Epithelial cell of proximal tubule (primary cell): ENCODE data around the gene STK35. TPM values are rescaled to one million over a fixed set of nuclear protein-coding genes. Genes with fewer than 3 reads are reported as not detected.

Experiments used
- DNase-seq: peaks from one replicate; pipeline ENCODE4 v3.0.0-alpha.2; 2011; ENCODE audit warnings: low read depth
- H3K4me3 ChIP-seq: 2 replicates; pipeline ENCODE4 v1.5.1; 2011; ENCODE audit warnings: low read depth, mild to moderate bottlenecking, low read length
- CTCF ChIP-seq: conservative IDR thresholded peaks from 2 replicates; pipeline ENCODE4 v1.5.1; 2012; ENCODE audit warnings: low read depth, mild to moderate bottlenecking, low read length
- total RNA-seq: library from RNA; depleted of rRNA; stranded (reverse); fragments of >200 nt; gene quantifications from 2 replicates; pipeline ENCODE4 v1.2.3, GENCODE V29; 2015

STK35 gene
- total RNA-seq, 1 donor from 2014 or later = 23.8 TPM

DNA sequence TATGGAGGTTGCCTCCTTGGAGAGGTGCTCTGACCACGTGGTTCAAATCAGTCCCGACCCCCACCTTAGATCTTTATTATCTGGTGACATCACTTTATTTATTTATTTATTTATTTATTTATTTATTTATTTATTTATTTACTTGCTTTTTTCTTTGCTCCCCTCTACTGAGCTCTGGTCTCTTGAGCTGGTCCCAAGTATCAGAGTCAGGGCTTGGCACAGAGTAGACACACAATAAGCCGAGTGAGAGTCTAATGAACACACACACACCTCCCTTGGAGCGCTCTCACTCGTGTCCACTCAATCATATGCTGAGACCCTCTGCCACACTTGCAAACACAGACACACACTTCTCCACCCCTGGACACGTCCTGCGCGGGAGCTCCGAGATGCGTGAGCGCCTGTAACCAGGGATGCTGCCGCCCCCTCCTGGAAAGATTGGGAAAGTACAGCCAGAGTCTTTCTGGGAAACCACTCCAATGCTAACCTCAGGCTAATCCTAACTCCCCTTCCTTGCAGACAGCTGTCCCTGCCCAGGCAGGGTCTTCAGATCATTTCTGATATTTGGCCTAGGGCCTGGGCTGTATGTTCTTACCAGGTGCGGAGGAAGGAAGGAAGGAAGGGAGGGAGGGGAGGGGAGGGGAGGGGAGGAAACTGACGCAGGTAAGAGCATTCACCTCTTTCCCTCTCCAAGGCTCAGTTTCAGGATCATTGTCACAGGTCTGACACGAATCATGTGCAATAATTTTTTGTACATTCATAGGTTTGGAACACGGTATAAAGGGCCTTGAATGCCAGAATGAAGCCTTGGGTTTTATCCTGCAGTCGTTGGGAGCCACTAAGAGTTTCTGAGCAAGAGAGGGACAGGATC is 70.9 kb downstream of the STK35 start:
- peak; percentile 94 for TF ChIP-seq CTCF
- DNase-seq = no peak
- H3K4me3 ChIP-seq = no peak overlapping the region

DNA sequence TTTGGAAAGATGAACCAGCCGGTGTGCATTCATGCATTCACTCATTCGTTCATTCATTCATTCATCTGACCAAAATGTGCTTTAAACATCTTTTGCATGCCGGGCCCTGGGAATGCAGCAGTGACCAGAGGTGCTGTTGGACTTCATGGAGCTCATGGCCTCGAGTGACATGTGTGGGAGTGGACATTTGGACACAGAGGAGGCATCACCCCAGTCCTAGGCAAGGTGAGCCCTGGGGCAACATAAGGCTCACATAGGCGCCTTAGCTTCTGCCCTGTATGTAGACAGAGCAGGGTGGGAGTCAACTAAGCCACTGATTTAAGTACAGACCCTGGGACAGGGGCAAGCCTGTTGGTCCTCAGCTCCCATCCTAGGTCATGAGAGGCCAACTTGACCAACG is 71.6 kb downstream of the STK35 start:
- no peak for TF ChIP-seq CTCF
- no peak for DNase-seq
- no peak overlapping the region for H3K4me3 ChIP-seq

DNA sequence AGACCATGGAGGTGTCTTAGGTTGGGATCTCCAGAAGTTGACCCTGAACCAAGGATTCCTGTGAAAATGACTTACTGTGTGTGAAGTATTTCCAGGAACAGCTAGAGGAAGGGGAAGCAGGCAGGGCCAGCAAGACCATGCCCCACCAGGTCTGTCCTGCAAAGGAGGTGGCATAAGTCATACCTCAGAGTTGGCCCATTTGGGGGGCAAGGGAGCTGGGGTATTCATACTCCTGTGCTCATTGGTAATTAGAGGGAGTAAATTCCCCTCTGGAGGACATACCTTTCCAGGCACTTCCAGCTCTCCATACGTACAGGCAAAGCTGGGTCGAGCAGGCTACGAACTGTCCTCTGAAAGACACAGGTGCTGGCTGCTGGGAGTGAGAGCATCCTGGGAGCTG is 72.4 kb downstream of the STK35 start:
- H3K4me3 ChIP-seq = no peak overlapping the region
- DNase-seq = no peak
- no peak for TF ChIP-seq CTCF

DNA sequence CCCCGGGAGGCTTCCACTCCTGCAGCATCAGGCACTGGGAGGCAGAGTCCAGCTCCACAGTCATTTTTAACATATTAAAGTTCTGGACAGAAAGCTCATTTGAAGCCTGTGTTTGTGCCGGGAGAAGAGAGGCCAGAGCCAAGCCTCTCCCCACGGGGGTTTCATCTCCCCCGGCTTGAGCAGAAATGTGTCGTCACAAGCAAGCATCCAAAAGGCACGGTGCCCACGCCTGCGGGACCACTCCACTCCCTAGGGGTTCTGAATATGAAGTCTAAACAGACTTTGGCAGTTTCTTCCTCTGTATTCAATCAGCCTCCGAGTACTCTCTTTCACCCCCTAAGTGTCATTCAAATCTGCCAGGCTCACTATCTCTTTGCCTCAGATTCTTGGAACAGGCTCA is 75.3 kb downstream of the STK35 start:
- TF ChIP-seq CTCF = no peak
- H3K4me3 ChIP-seq = no peak overlapping the region
- DNase-seq = no peak

GRCh38 chr20:2178318-2179232 is 76.9 kb downstream of the STK35 start:
- DNase-seq = no peak
- TF ChIP-seq CTCF = no peak
- H3K4me3 ChIP-seq = no peak overlapping the region

DNA sequence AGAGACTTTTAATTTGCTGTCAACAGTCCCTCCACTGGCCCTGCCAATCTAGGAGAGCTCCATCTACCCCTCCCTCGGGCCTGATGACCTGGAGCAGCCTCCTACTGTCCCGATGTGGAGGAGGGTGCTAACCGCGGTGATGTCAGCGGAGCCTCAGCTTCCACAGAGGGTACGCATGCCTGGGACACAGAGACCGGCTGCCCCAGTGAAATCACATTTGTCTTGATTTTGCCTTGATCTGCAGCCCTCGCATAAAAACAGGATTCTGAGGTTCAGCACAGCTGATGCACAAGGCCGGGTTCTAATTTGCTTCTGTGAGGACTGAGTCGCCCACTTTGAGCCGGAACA is 77.6 kb downstream of the STK35 start:
- no peak for TF ChIP-seq CTCF
- H3K4me3 ChIP-seq = no peak overlapping the region
- DNase-seq = no peak

- H3K4me3 ChIP-seq = no peak overlapping the region
- DNase-seq = no peak
- no peak for TF ChIP-seq CTCF
These were observed 78.3 kb downstream of the STK35 start for GRCh38 chr20:2179949-2180348.
